SK-N-DZ (cell line): ENCODE measurements around the gene VAMP1.
"Not testable (repeated sequence)": the region's sequence is repeated elsewhere in the genome, so short reads cannot be mapped to it uniquely, and the experiment has no call there.

Experiments used
- DNase-seq: peaks from one replicate; pipeline ENCODE4 v3.0.0-alpha.2; 2015; ENCODE audit warnings: low spot score

The VAMP1 gene

GRCh38 chr12:6451348-6452244 is 18.9 kb downstream of the VAMP1 start, which contains the start of gene TAPBPL:
Gene TAPBPL, plus strand, starts transcription at chr12:6452042. Its CDS starts 207 bp downstream, at chr12:6452249.
- DNase-seq: peak; percentile 96

GRCh38 chr12:6450869-6451347 is 19.6 kb downstream of the VAMP1 start:
- no peak for DNase-seq

GRCh38 chr12:6450091-6450868 is 20.2 kb downstream of the VAMP1 start:
- no peak for DNase-seq

- DNase-seq: no peak
Observed at GRCh38 chr12:6444704-6445688, 25.5 kb downstream of the VAMP1 start, which contains the start of gene CD27. Gene CD27, plus strand, starts transcription at chr12:6444955. Its CDS starts 141 bp downstream, at chr12:6445096.

GRCh38 chr12:6444031-6444430 is 26.4 kb downstream of the VAMP1 start:
- DNase-seq: no peak

GRCh38 chr12:6443361-6443983 is 27.0 kb downstream of the VAMP1 start:
- no peak for DNase-seq

GRCh38 chr12:6442836-6443235 is 27.6 kb downstream of the VAMP1 start:
- DNase-seq: no peak

- no peak for DNase-seq
Observed at GRCh38 chr12:6440391-6440790, 30.1 kb downstream of the VAMP1 start.

GRCh38 chr12:6438345-6438744 is 32.1 kb downstream of the VAMP1 start:
- DNase-seq: no peak

- no peak for DNase-seq
Observed at GRCh38 chr12:6437586-6437985, 32.9 kb downstream of the VAMP1 start.

GRCh38 chr12:6435961-6436715 is 34.3 kb downstream of the VAMP1 start:
- DNase-seq: no peak

- no peak for DNase-seq
Observed at GRCh38 chr12:6434205-6435140, 36.0 kb downstream of the VAMP1 start.

- no peak for DNase-seq
Observed at GRCh38 chr12:6432991-6433390, 37.5 kb downstream of the VAMP1 start.

- DNase-seq: no peak
Observed at GRCh38 chr12:6430124-6430989, 40.1 kb downstream of the VAMP1 start.

GRCh38 chr12:6428326-6428725 is 42.2 kb downstream of the VAMP1 start:
- no peak for DNase-seq

GRCh38 chr12:6427796-6428195 is 42.7 kb downstream of the VAMP1 start:
- not testable (repeated sequence) for DNase-seq

GRCh38 chr12:6426882-6427671 is 43.4 kb downstream of the VAMP1 start:
- no peak for DNase-seq
